ENCODE data around the gene MICAL2. TPM values are rescaled to one million over a fixed set of nuclear protein-coding genes. Genes with fewer than 3 reads are reported as not detected.

Gene MICAL2
- total and polyA plus RNA-seq, 2 of the 8 experiments (the other 6 are each of a cell fraction or from before 2014, with no cell fraction given) = 1.3 to 4.1 TPM

DNA sequence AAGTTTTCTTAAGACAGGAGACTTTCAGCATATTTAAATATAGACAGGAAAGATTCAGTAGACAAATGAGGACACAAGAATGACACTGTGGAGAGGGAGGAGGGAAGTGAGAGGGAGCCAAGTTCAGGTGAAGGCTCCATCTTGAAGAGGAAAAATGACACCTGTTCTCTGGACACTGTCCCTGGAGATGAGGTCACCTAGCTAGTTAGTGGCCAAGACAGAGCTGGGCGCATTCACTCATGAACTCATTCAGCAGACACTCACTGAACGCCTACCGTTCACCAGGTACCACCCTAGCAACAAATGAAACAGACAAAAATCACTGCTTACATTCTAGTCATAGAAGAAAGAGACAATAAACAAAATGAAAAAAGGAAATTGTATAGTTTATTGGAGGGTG, 163.7 kb downstream of the MICAL2 start:
- Histone ChIP-seq H3K4me1 (replicated peaks in 1 of 4; ENCODE audit: control insufficient read depth in 3 of 4, insufficient read depth in 4 of 4, low read length in 3 of 4) (no peaks in the 10 kb centered on the region; a peak in 1 of 7 replicates), H2AK5ac (ENCODE audit: low read depth, low read length) (no peak overlapping the region), H2BK12ac (ENCODE audit: low read depth, low read length) (no peak overlapping the region), H3K14ac (ENCODE audit: insufficient read length) (no peak overlapping the region), H4K20me1 (replicated peaks in 1 of 2; ENCODE audit: control insufficient read depth in 1 of 2, insufficient read depth in 2 of 2, low read length in 2 of 2) (no peaks in the 10 kb centered on the region), H3K23ac (ENCODE audit: insufficient read length) (no peak overlapping the region), H2BK20ac (ENCODE audit: low read length) (no peak overlapping the region), H2BK5ac (ENCODE audit: low read depth, low read length) (no peak overlapping the region), H3K9me3 (ENCODE audit: insufficient read depth in 2 of 2, low read depth in 1 of 2, low read length in 1 of 2) (no peaks in the 10 kb centered on the region), H4K91ac (replicated peaks; ENCODE audit: insufficient read length, low read length) (no peak overlapping the region), H2AFZ (ENCODE audit: low read length) (no peak overlapping the region), H3K23me2 (ENCODE audit: low read depth, low read length) (no peaks in the 10 kb centered on the region; the same call in 1 of the 2 replicates), H2BK120ac (replicated peaks; ENCODE audit: low read depth, low read length) (no peak overlapping the region), H2BK15ac (ENCODE audit: low read length) (no peak overlapping the region), H3K4me2 (ENCODE audit: insufficient read depth in 1 of 2, low read depth in 2 of 2, low read length in 2 of 2) (no peak overlapping the region), H3K9ac (replicated peaks in 1 of 4; ENCODE audit: extremely low read depth in 1 of 4, low read depth in 3 of 4, low read length in 3 of 4) (no peak overlapping the region), H3K56ac (replicated peaks; ENCODE audit: insufficient read length, low read depth, low read length) (no peak overlapping the region), H3K18ac (ENCODE audit: extremely low read depth, low read length) (no peak overlapping the region), H3K27ac (ENCODE audit: low read depth, low read length) (no peak overlapping the region), H4K5ac (ENCODE audit: insufficient read length, low read depth, low read length) (no peak overlapping the region), H3K4me3 (ENCODE audit: extremely low read depth in 1 of 4, insufficient read depth in 2 of 4, low read depth in 3 of 4, low read length in 4 of 4) (no peak overlapping the region), H3K36me3 (ENCODE audit: control insufficient read depth in 2 of 4, insufficient read depth in 4 of 4, low read length in 3 of 4) (no peaks in the 10 kb centered on the region), H3K27me3 (replicated peaks in 1 of 4; ENCODE audit: control insufficient read depth in 3 of 4, extremely low read depth in 1 of 4, insufficient read depth in 3 of 4, low read length in 3 of 4) (no peaks in the 10 kb centered on the region), H4K8ac (ENCODE audit: extremely low read depth, insufficient read depth, low read length) (no peak overlapping the region), H3K79me1 (ENCODE audit: low read depth, low read length) (no peaks in the 10 kb centered on the region), H3K79me2 (ENCODE audit: control insufficient read depth in 1 of 2, insufficient read depth in 2 of 2, low read length in 2 of 2) (no peaks in the 10 kb centered on the region), H3K4ac (replicated peaks; ENCODE audit: insufficient read length, low read depth, low read length) (no peak overlapping the region)
- DNase-seq (ENCODE audit: low read depth in 1 of 2, low spot score in 2 of 2) = no peak
- no peak for TF ChIP-seq SAP30 (IDR thresholded peaks at IDR 0.05; ENCODE audit: insufficient read depth, insufficient replicate concordance, low read length)
- TF ChIP-seq MAFK (IDR thresholded peaks at IDR 0.05; ENCODE audit: low read depth, low read length) = no peak
- TF ChIP-seq SP2 (IDR thresholded peaks at IDR 0.05; ENCODE audit: low read length) = no peak
- no peak for TF ChIP-seq NANOG (IDR thresholded peaks at IDR 0.05; ENCODE audit: insufficient read depth, low read depth, low read length, poor library complexity, severe bottlenecking)
- no peak for TF ChIP-seq CBX8 (IDR thresholded peaks at IDR 0.05; ENCODE audit: borderline replicate concordance, low read depth, low read length)
- TF ChIP-seq FOSL1 (IDR thresholded peaks at IDR 0.05; ENCODE audit: insufficient read depth, low read depth, low read length) = no peak
- TF ChIP-seq BRCA1 (IDR thresholded peaks at IDR 0.05; ENCODE audit: low read depth, low read length) = no peak
- no peak for TF ChIP-seq BACH1 (IDR thresholded peaks at IDR 0.05; ENCODE audit: low read length)
- TF ChIP-seq TBP (IDR thresholded peaks at IDR 0.05; ENCODE audit: low read depth, low read length) = no peak
- TF ChIP-seq TAF7 (optimal IDR thresholded peaks at IDR 0.05; ENCODE audit: borderline replicate concordance, low read depth, low read length) = no peak
- no peak for FAIRE-seq
- 93% methylated on average over 3 of the region's 3 CpGs; no CpG with 5 or more reads in 1 of the 2 experiments for WGBS, 2 experiments (ENCODE audit: extremely low coverage in 1 of 2, insufficient coverage in 1 of 2, insufficient read length in 1 of 2, insufficient replicate concordance in 2 of 2, low coverage in 1 of 2, low lambda C conversion rate in 2 of 2, missing lambda C conversion rate in 1 of 2)
- POLR2A ChIA-PET (ENCODE audit: partially characterized antibody) = no interaction called here
- CTCF ChIA-PET (ENCODE audit: partially characterized antibody) = interaction anchor here (1.0 to 22.1 kb wide), 3 partner anchors 15 to 224 kb away, joined by 3 to 403 read pairs (median 3); no protein-coding TSS in a partner anchor

Data from H1 (cell line).